Measurements from ENCODE around the gene TUBGCP3.

DNA sequence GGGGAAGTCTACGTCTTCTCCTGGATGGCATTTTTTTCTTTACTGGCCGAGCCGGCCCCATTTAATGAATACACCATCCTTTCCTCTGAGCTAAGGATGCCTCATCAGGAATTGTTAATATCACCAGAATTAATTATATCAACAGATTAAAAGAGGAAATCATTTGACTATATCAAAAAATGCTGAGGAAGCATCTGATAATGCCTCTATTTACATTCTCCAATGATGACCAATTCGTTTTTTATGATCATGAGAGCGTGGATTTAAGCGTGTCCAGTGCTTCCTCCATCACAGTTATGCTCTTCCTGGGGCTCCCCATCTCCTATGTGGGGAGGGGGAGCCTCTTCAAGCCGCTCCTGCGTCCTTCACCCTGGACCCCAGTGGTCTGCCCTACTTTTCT is 58.7 kb downstream of the TUBGCP3 start:
- no peak for TF ChIP-seq POLR2AphosphoS5 (IDR thresholded peaks at IDR 0.05)
- TF ChIP-seq, protein P1, sequence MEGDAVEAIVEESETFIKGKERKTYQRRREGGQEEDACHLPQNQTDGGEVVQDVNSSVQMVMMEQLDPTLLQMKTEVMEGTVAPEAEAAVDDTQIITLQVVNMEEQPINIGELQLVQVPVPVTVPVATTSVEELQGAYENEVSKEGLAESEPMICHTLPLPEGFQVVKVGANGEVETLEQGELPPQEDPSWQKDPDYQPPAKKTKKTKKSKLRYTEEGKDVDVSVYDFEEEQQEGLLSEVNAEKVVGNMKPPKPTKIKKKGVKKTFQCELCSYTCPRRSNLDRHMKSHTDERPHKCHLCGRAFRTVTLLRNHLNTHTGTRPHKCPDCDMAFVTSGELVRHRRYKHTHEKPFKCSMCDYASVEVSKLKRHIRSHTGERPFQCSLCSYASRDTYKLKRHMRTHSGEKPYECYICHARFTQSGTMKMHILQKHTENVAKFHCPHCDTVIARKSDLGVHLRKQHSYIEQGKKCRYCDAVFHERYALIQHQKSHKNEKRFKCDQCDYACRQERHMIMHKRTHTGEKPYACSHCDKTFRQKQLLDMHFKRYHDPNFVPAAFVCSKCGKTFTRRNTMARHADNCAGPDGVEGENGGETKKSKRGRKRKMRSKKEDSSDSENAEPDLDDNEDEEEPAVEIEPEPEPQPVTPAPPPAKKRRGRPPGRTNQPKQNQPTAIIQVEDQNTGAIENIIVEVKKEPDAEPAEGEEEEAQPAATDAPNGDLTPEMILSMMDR (IDR thresholded peaks at IDR 0.05 in 8 of 11, conservative IDR thresholded peaks at IDR 0.05 in 3 of 11): no peak

All from spleen (tissue), 7 donors.